ENCODE results near the gene REV3L. TPM values are rescaled to one million over a fixed set of nuclear protein-coding genes. Genes with fewer than 3 reads are reported as not detected.
A peak's percentile ranks its signal among the peaks of the same experiment; 100 is the strongest.
"Not testable (repeated sequence)": the region's sequence is repeated elsewhere in the genome, so short reads cannot be mapped to it uniquely, and the experiment has no call there.

Gene REV3L
- total RNA-seq, 2 experiments from 2014 or later: 20.1 to 23.0 TPM

DNA sequence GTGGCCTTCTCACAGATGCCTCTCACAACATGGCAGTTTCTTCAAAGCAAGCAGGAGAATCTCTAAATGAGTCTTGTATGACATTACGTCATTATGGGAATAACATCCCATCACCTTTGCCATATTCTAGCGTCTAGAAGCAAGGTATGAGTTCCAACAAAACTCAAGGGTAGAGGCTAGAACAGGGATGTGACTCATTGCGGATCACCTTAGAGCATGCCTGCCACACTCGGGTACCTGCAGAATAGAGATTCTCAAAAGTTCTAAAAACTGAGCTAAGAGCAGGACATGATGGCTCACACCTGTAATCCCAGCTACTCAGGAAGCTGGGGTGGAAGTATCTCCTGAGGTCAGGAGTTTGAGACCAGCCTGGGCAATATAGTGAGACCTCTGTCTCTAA is 212.9 kb downstream of the REV3L start:
- H3K4me3 Mint-ChIP-seq: no peak overlapping the region
- no peak for ATAC-seq (ENCODE audit: low read depth)
- DNase-seq: no peak
- H3K27ac Mint-ChIP-seq: no peak overlapping the region
- POLR2A ChIA-PET: interaction anchor here (0.6 to 1.2 kb wide), 2 partner anchors 11 to 208 kb away, joined by 3 to 7 read pairs; a partner anchor contains a TSS
- peaks cover 3% of the 10 kb centered on the region for H3K4me1 Mint-ChIP-seq
- H3K27me3 Mint-ChIP-seq: no peaks in the 10 kb centered on the region
- peaks cover 9% of the 10 kb centered on the region for H3K9me3 Mint-ChIP-seq
- peaks cover 64% of the 10 kb centered on the region for H3K36me3 Mint-ChIP-seq

DNA sequence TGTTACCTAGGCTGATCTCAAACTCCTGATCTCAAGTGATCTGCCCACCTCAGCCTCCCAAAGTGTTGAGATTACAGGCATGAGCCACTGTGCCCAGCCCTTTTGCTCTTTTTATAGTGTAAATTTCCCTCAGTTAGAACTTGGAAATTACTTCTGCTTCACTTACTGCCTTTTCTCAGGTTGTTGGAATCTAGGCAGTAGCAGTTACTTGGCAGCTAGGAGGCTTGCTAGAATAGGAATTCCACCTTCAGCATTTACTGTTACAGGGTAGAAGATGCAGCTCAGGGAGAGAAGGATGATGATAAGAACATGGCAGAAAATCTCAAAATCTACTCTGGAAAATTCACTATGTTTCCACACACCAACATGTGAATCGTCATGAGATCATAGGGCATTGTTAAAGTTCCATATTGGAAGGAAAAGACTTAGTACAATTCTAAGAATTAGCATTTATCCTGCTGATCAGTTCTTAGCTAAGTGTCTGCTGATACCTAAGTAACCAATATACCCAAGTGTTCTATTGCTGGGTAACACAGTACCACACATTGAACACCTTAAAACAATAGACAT is 213.5 kb downstream of the REV3L start:
- DNase-seq (no peak), ATAC-seq (ENCODE audit: low read depth) (no peak)
- peaks cover 3% of the 10 kb centered on the region for H3K4me1 Mint-ChIP-seq
- H3K9me3 Mint-ChIP-seq: peaks cover 8% of the 10 kb centered on the region
- no peaks in the 10 kb centered on the region for H3K27me3 Mint-ChIP-seq
- H3K36me3 Mint-ChIP-seq: peaks cover 57% of the 10 kb centered on the region
- POLR2A ChIA-PET: interaction anchor here (1.2 kb wide), 1 partner anchor 10 kb away, joined by 7 read pairs; a partner anchor contains a TSS
- no peak overlapping the region for H3K27ac Mint-ChIP-seq
- H3K4me3 Mint-ChIP-seq: no peak overlapping the region

- no peak overlapping the region for H3K4me3 Mint-ChIP-seq
- H3K36me3 Mint-ChIP-seq: peaks cover 50% of the 10 kb centered on the region
These were observed 215.2 kb downstream of the REV3L start for GRCh38 chr6:111267764-111268333.

DNA sequence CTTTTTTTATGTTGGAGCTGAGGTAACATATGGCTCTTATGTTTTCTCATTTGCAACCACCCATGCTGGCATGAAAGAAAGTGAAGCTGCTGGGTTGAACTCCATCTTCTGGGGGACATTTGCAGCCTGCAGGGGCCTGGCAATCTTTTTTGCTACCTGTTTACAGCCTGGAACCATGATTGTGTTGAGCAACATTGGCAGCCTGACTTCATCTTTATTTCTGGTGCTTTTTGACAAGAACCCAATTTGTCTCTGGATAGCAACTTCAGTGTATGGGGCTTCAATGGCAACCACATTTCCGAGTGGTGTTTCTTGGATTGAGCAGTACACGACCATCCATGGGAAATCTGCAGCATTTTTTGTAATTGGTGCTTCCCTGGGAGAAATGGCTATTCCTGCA is 216.7 kb downstream of the REV3L start:
- DNase-seq (no peak), ATAC-seq (ENCODE audit: low read depth) (no peak)
- Mint-ChIP-seq H3K4me3 (no peak overlapping the region), H3K9me3 (no peaks in the 10 kb centered on the region), H3K27ac (no peak overlapping the region), H3K4me1 (peaks cover 9% of the 10 kb centered on the region), H3K27me3 (no peaks in the 10 kb centered on the region), H3K36me3 (peaks cover 46% of the 10 kb centered on the region)
- POLR2A ChIA-PET: no interaction called here

More at GRCh38 chr6:111267764-111268333, 215.2 kb downstream of the REV3L start:
- Mint-ChIP-seq H3K4me1 (peaks cover 6% of the 10 kb centered on the region), H3K27me3 (no peaks in the 10 kb centered on the region), H3K27ac (no peak overlapping the region), H3K9me3 (no peaks in the 10 kb centered on the region)
- POLR2A ChIA-PET: no interaction called here
- ATAC-seq (ENCODE audit: low read depth) (no peak), DNase-seq (no peak)

- no peak for ATAC-seq (ENCODE audit: low read depth)
- Mint-ChIP-seq H3K4me1 (peaks cover 12% of the 10 kb centered on the region), H3K36me3 (peaks cover 46% of the 10 kb centered on the region), H3K27ac (no peak overlapping the region), H3K4me3 (no peak overlapping the region), H3K27me3 (no peaks in the 10 kb centered on the region), H3K9me3 (no peaks in the 10 kb centered on the region)
- POLR2A ChIA-PET: no interaction called here
- DNase-seq: no peak
These were observed 217.2 kb downstream of the REV3L start for GRCh38 chr6:111265842-111266241.

DNA sequence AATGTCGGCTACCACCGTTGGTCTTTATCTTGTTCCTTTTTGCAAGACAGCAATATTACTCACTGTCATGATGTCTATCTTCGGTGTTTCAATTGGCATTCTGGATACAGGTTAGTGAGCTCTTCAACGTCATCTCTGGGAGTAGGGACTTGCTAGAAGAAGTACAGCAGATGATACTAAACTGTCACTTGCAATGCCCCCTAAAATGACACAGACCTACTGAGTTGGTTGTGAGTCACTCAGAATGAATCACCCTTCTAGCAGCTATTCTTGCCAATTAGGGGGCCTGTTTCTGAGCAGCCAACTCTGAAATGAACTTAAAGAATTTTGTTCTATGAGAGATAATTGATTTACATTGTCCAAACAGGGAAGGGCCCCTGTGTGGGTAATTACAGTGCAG is 219.2 kb downstream of the REV3L start:
- no peaks in the 10 kb centered on the region for H3K27me3 Mint-ChIP-seq
- peaks cover 24% of the 10 kb centered on the region for H3K4me1 Mint-ChIP-seq
- no peak overlapping the region for H3K27ac Mint-ChIP-seq
- ATAC-seq (ENCODE audit: low read depth) (no peak), DNase-seq (no peak)
- no peaks in the 10 kb centered on the region for H3K9me3 Mint-ChIP-seq
- H3K36me3 Mint-ChIP-seq: peaks cover 32% of the 10 kb centered on the region
- POLR2A ChIA-PET: no interaction called here
- H3K4me3 Mint-ChIP-seq: no peak overlapping the region

- H3K36me3 Mint-ChIP-seq: peaks cover 10% of the 10 kb centered on the region
- POLR2A ChIA-PET: interaction anchor here (2.4 kb wide), 1 partner anchor 386 kb away, joined by 10 read pairs; the partner anchor contains the start of gene AMD1
- peaks cover 10% of the 10 kb centered on the region for H3K27me3 Mint-ChIP-seq
- peaks cover 28% of the 10 kb centered on the region for H3K4me1 Mint-ChIP-seq
- no peak for ATAC-seq (ENCODE audit: low read depth)
- no peak overlapping the region for H3K27ac Mint-ChIP-seq
- no peaks in the 10 kb centered on the region for H3K9me3 Mint-ChIP-seq
- peak overlapping the region; percentile 62 for H3K4me3 Mint-ChIP-seq
- no peak for DNase-seq
These were observed 222.3 kb downstream of the REV3L start for GRCh38 chr6:111260570-111261298.

DNA sequence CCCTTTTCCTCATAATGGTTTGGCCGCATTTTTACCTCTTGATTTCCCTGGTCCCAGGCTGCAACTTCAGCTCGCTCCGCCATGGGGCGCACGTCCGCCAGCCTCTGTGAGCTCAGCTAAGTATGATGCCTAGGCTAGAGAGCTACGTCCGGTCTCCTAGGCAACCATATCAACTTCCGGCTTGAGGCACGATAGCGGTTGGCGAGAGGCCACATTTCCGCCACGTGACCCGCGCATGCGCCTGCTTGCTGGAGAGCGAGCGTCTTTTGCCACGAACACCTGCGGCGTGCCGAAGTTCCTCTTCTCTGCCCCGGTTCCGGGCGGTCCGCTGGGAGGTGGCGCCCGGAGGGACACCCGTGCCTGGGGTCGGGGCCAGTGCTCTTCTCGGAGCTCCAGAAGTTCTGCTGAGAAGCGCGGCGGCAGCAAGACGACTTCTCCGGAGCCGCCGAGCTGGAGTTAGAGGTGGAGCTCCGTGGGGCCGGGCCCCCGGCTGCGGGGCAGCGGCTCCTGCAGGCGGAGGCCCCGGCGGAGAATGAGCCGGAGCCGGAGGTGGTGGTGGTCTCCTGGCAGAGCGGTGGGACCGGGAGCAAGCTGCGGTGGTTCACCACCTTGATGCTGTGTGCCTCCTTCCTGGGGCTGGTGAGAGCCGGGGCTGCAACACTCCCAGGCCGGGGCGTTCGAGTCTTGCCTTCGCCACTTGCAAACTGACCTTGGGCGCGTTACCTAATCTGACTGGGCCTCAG is 223.8 kb downstream of the REV3L start:
- Mint-ChIP-seq H3K27ac (peak overlapping the region; percentile 88), H3K9me3 (no peaks in the 10 kb centered on the region), H3K4me1 (peaks cover 28% of the 10 kb centered on the region), H3K27me3 (peaks cover 17% of the 10 kb centered on the region), H3K4me3 (peak overlapping the region; percentile 62), H3K36me3 (peaks cover 6% of the 10 kb centered on the region)
- POLR2A ChIA-PET: interaction anchor here (0.6 to 2.4 kb wide), 22 partner anchors 11 to 1822 kb away, joined by 3 to 50 read pairs (median 5); partner anchors contain the start of genes AMD1, FAM229B, FYN and REV3L
- DNase-seq (peak; percentile 98), ATAC-seq (ENCODE audit: low read depth) (peak; percentile 95)

- no peak for ATAC-seq (ENCODE audit: low read depth)
- POLR2A ChIA-PET: interaction anchor here (0.7 to 2.4 kb wide), 19 partner anchors 11 to 829 kb away, joined by 3 to 50 read pairs (median 5); partner anchors contain the start of genes AMD1, FAM229B, FYN and REV3L
- H3K36me3 Mint-ChIP-seq: peaks cover under 1% of the 10 kb centered on the region
- peak overlapping the region; percentile 62 for H3K4me3 Mint-ChIP-seq
- peaks cover 22% of the 10 kb centered on the region for H3K27me3 Mint-ChIP-seq
- H3K27ac Mint-ChIP-seq: peak overlapping the region; percentile 88
- DNase-seq: no peak
- H3K4me1 Mint-ChIP-seq: peaks cover 25% of the 10 kb centered on the region
- H3K9me3 Mint-ChIP-seq: no peaks in the 10 kb centered on the region
These were observed 224.4 kb downstream of the REV3L start for GRCh38 chr6:111258615-111259088.

DNA sequence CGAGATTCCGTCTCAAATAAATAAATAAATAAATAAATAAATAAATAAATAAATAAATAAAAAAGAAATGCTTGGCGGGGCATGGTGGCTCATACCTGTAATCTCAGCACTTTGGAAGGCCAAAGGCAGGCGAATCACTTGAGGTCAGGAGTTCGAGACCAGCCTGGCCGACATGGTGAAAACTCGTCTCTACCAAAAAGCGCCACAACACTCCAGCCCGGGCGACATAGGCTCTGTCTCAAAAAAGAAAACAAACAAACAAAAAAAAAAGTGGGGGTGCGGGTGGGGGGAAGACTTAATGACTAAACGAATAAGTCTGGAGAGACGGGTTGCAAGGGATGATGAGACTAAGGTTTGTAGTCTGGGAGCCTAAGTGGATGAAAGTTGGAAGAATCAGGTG is 225.0 kb downstream of the REV3L start:
- peak overlapping the region; percentile 62 for H3K4me3 Mint-ChIP-seq
- H3K27ac Mint-ChIP-seq: no peak overlapping the region
- POLR2A ChIA-PET: interaction anchor here (1.1 to 2.2 kb wide), 5 partner anchors 221 to 785 kb away, joined by 5 to 50 read pairs (median 26); partner anchors contain the start of genes REV3L and TRAF3IP2
- no peaks in the 10 kb centered on the region for H3K36me3 Mint-ChIP-seq
- ATAC-seq (ENCODE audit: low read depth) (no peak), DNase-seq (no peak)
- peaks cover 22% of the 10 kb centered on the region for H3K27me3 Mint-ChIP-seq
- peaks cover 25% of the 10 kb centered on the region for H3K4me1 Mint-ChIP-seq
- no peaks in the 10 kb centered on the region for H3K9me3 Mint-ChIP-seq

DNA sequence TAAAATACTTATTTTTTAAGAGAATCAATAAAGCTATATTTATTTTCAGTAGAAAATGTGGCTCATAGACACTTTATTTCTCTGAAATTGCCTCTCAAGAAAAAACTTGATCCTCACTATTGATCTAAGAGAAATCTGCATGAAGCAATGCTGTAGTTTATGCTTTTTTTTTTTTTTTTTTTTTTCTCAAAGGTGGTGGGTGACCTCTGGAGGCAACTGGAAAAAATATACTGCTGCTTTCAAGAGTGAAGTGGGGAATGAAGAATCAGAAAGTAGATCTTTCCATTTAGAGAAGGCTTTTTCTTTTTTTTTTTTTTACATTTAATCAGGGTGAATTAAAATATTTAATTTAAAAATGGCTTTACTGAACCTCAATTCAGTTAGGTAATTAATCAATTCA is 226.4 kb downstream of the REV3L start:
- no peak overlapping the region for H3K4me3 Mint-ChIP-seq
- DNase-seq (no peak), ATAC-seq (ENCODE audit: low read depth) (no peak)
- POLR2A ChIA-PET: no interaction called here
- H3K27me3 Mint-ChIP-seq: peaks cover 22% of the 10 kb centered on the region
- peaks cover 23% of the 10 kb centered on the region for H3K4me1 Mint-ChIP-seq
- H3K9me3 Mint-ChIP-seq: no peaks in the 10 kb centered on the region
- no peak overlapping the region for H3K27ac Mint-ChIP-seq
- H3K36me3 Mint-ChIP-seq: no peaks in the 10 kb centered on the region

- peaks cover 22% of the 10 kb centered on the region for H3K27me3 Mint-ChIP-seq
- peaks cover 20% of the 10 kb centered on the region for H3K4me1 Mint-ChIP-seq
- POLR2A ChIA-PET; H3K4me3 Mint-ChIP-seq; H3K36me3 Mint-ChIP-seq; H3K27ac Mint-ChIP-seq; DNase-seq; H3K9me3 Mint-ChIP-seq; ATAC-seq (ENCODE audit: low read depth): not testable (repeated sequence)
These were observed 227.2 kb downstream of the REV3L start for GRCh38 chr6:111255838-111256237.

- H3K4me3 Mint-ChIP-seq: no peak overlapping the region
- H3K27me3 Mint-ChIP-seq: peaks cover 26% of the 10 kb centered on the region
- H3K27ac Mint-ChIP-seq: no peak overlapping the region
- no peaks in the 10 kb centered on the region for H3K36me3 Mint-ChIP-seq
- ATAC-seq (ENCODE audit: low read depth) (no peak), DNase-seq (no peak)
- POLR2A ChIA-PET: interaction anchor here (0.7 kb wide), 1 partner anchor 351 kb away, joined by 3 read pairs; the partner anchor contains the start of gene TRAF3IP2
- H3K4me1 Mint-ChIP-seq: peaks cover 12% of the 10 kb centered on the region
- no peaks in the 10 kb centered on the region for H3K9me3 Mint-ChIP-seq
These were observed 228.2 kb downstream of the REV3L start for GRCh38 chr6:111254779-111255166.
